ENCODE results near the gene ZNRF4.
A peak's percentile ranks its signal among the peaks of the same experiment; 100 is the strongest.

ZNRF4 gene

GRCh38 chr19:5451494-5451893, 3.7 kb upstream of the ZNRF4 start:
- in situ Hi-C loops (cut with HindIII; ENCODE audit: low pct_ligation_motif_present, low sequenced_read_pairs), result no loop called here

DNA sequence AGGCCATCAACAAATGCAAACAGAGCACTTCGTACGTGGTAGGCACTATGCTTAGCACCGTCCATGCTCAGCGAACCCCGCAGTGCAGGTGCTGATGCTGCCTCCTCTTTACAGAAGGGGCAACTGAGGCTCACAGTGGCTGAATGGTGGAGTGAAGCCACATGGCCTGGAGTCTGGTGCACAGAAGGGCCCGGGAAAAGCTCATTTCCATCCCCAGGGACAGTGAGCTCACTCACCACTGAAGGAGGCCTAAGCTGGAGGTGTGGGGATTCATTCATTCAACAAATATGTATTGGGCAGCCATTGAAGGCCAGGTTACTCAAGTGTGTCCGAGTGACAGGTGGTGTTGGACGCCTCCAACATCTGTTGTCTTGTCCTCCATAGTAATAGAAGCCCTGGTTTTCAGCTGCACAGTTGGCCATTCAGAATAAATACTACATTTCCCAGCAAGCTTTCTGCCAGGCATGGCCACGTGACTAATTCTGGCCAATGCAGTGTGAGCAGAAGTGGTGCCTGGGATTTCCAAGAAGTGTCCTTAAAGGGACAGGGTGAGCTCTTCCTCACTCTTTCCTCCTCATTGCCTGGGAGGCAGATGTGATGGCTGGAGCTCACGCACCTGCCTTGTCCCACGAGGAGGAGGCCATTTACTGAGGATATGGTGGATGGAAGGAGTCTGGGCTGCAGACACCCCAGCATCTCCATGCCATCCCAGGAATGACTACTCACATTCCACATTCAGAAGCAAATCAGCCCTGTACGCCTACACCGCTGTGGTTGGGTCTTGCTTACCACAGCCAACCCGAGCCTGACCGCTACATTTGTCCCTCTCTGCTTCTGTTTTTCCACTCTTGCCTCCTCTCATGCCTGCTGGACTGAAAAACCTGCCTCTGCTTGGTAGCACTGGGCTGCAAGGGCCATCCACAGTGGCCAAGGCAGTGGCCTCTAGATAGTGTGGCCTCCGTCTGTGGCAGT, 2.3 kb upstream of the ZNRF4 start:
- Histone ChIP-seq H3K27ac (no peak overlapping the region), H3K4me3 (ENCODE audit: low read depth, low read length) (no peak overlapping the region), H3K27me3 (replicated peaks) (no peaks in the 10 kb centered on the region), H3K36me3 (replicated peaks) (no peaks in the 10 kb centered on the region)
- TF ChIP-seq, protein P1, sequence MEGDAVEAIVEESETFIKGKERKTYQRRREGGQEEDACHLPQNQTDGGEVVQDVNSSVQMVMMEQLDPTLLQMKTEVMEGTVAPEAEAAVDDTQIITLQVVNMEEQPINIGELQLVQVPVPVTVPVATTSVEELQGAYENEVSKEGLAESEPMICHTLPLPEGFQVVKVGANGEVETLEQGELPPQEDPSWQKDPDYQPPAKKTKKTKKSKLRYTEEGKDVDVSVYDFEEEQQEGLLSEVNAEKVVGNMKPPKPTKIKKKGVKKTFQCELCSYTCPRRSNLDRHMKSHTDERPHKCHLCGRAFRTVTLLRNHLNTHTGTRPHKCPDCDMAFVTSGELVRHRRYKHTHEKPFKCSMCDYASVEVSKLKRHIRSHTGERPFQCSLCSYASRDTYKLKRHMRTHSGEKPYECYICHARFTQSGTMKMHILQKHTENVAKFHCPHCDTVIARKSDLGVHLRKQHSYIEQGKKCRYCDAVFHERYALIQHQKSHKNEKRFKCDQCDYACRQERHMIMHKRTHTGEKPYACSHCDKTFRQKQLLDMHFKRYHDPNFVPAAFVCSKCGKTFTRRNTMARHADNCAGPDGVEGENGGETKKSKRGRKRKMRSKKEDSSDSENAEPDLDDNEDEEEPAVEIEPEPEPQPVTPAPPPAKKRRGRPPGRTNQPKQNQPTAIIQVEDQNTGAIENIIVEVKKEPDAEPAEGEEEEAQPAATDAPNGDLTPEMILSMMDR (IDR thresholded peaks at IDR 0.05; ENCODE audit: low read depth, low read length, missing control alignments), result no peak
- in situ Hi-C loops (cut with HindIII; ENCODE audit: low pct_ligation_motif_present, low sequenced_read_pairs), result no loop called here
- peak; percentile 26 for DNase-seq

More at GRCh38 chr19:5451494-5451893, 3.7 kb upstream of the ZNRF4 start:
- H3K27ac ChIP-seq, result no peak overlapping the region
- no peaks in the 10 kb centered on the region for H3K36me3 ChIP-seq (replicated peaks)
- TF ChIP-seq, protein P1 (IDR thresholded peaks at IDR 0.05; ENCODE audit: low read depth, low read length, missing control alignments), result no peak
- no peak for DNase-seq
- H3K27me3 ChIP-seq (replicated peaks), result no peaks in the 10 kb centered on the region
- H3K4me3 ChIP-seq (ENCODE audit: low read depth, low read length), result no peak overlapping the region

GRCh38 chr19:5454743-5455142, 474 bp upstream of the ZNRF4 start:
- Histone ChIP-seq H3K27me3 (replicated peaks) (no peaks in the 10 kb centered on the region), H3K27ac (no peak overlapping the region), H3K36me3 (replicated peaks) (no peaks in the 10 kb centered on the region), H3K4me3 (ENCODE audit: low read depth, low read length) (no peak overlapping the region)
- in situ Hi-C loops (cut with HindIII; ENCODE audit: low pct_ligation_motif_present, low sequenced_read_pairs), result no loop called here
- DNase-seq, result no peak
- TF ChIP-seq, protein P1 (IDR thresholded peaks at IDR 0.05; ENCODE audit: low read depth, low read length, missing control alignments), result no peak

- in situ Hi-C loops (cut with HindIII; ENCODE audit: low pct_ligation_motif_present, low sequenced_read_pairs), result no loop called here
- Histone ChIP-seq H3K4me3 (ENCODE audit: low read depth, low read length) (no peak overlapping the region), H3K36me3 (replicated peaks) (no peaks in the 10 kb centered on the region), H3K27ac (no peak overlapping the region), H3K27me3 (replicated peaks) (no peaks in the 10 kb centered on the region)
- TF ChIP-seq, protein P1 (IDR thresholded peaks at IDR 0.05; ENCODE audit: low read depth, low read length, missing control alignments), result no peak
- DNase-seq, result no peak
Measured at GRCh38 chr19:5456130-5456840, 1.1 kb downstream of the ZNRF4 start.

- DNase-seq, result no peak
- in situ Hi-C loops (cut with HindIII; ENCODE audit: low pct_ligation_motif_present, low sequenced_read_pairs), result no loop called here
- H3K27me3 ChIP-seq (replicated peaks), result no peaks in the 10 kb centered on the region
- H3K36me3 ChIP-seq (replicated peaks), result no peaks in the 10 kb centered on the region
- TF ChIP-seq, protein P1 (IDR thresholded peaks at IDR 0.05; ENCODE audit: low read depth, low read length, missing control alignments), result no peak
- no peak overlapping the region for H3K4me3 ChIP-seq (ENCODE audit: low read depth, low read length)
- no peak overlapping the region for H3K27ac ChIP-seq
Measured at GRCh38 chr19:5456841-5457200, 1.6 kb downstream of the ZNRF4 start.
